Epithelial cell of proximal tubule (primary cell): Measurements from ENCODE around the gene SPDL1. TPM values are rescaled to one million over a fixed set of nuclear protein-coding genes. Genes with fewer than 3 reads are reported as not detected.

Experiments
- DNase-seq: peaks from one replicate; pipeline ENCODE4 v3.0.0-alpha.2; 2011; ENCODE audit warnings: low read depth
- H3K4me3 ChIP-seq: 2 replicates; pipeline ENCODE4 v1.5.1; 2011; ENCODE audit warnings: low read depth, mild to moderate bottlenecking, low read length
- CTCF ChIP-seq: conservative IDR thresholded peaks from 2 replicates; pipeline ENCODE4 v1.5.1; 2012; ENCODE audit warnings: low read depth, mild to moderate bottlenecking, low read length
- total RNA-seq: library from RNA; depleted of rRNA; stranded (reverse); fragments of >200 nt; gene quantifications from 2 replicates; pipeline ENCODE4 v1.2.3, GENCODE V29; 2015

Gene SPDL1
- total RNA-seq, 1 donor from 2014 or later, result 73.2 TPM

DNA sequence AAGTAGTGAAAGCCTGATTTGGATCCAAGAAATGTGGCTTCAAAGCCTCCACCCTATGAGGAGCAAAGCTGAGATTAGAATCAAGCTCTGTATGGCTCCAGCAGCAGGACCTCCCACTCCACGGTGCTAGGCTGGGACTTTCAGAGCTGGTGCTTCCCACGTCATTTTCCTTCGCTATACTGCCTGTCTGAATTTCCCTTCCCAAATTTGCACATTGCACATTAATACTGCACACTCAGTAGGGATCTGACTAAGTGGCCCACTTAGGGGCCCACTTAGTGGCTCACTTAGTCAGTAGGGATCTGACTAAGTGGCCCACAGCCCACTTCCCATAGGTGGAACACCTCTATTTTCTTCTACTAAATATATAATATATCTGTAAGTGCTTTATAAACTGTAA is 14.1 kb upstream of the SPDL1 start:
- DNase-seq, result no peak
- no peak overlapping the region for H3K4me3 ChIP-seq
- TF ChIP-seq CTCF, result no peak

DNA sequence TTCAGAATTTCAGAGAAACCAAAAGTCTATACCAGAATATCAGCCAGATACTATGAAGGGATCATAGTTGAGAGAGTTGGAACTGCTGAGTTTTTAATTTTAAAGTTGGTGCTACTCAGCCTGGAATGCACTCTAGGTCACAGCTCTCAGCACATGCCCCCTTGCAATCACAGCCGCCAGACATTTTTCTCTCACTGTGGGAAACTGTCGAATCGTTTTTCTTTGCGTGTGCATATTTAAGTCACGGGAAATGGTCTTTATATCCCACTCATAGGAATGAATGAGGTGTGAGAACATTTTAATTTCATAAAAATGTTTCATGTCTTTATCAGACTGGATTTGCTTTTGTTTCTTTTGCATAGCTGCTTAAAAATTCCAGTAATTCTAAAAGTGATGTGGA is 12.2 kb upstream of the SPDL1 start:
- H3K4me3 ChIP-seq, result no peak overlapping the region
- TF ChIP-seq CTCF, result no peak
- no peak for DNase-seq

- TF ChIP-seq CTCF, result no peak
- DNase-seq, result no peak
- H3K4me3 ChIP-seq, result no peak overlapping the region
Measured at GRCh38 chr5:169574134-169574646, 9.4 kb upstream of the SPDL1 start.

DNA sequence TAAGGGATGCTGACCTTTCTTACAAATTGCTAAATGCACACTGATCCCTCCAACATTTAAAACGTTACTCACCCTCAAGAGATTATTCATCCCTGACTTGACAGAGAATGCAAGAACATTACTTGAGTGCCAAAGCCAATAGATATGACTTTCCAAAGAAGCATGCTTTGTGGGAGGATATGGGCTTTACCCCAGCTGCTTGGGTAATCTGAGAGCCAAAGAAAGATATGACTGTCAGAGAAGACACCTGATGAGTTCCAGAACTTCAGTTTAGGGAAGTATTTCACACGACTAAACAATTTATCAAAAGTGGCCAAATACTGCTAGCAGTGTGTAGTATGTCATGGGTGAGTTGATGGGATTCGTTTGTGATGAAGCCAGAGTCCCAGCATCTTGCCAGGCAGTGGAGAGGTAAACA is 7.4 kb upstream of the SPDL1 start:
- TF ChIP-seq CTCF, result no peak
- peak; percentile 78 for DNase-seq
- no peak overlapping the region for H3K4me3 ChIP-seq

DNA sequence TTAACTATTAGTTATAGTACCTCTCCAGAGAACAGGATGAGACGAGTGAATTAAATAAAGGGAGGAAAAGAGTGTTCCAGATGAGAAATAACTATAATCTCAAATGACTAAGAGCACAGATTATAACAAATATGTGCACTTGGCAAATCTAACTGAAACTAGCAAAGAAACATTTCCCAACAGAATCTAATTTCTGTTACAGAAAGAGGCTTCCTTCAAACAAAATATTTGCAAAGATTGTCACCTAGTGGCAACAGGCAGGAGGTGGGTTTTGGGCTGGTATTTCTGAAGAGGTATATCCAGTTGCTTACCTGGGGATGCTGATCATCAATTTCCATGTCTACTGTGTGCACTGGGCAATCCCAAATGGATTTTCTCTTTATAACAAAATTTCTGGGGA is 5.6 kb upstream of the SPDL1 start:
- TF ChIP-seq CTCF, result peak; percentile 48
- H3K4me3 ChIP-seq, result no peak overlapping the region
- DNase-seq, result no peak

- H3K4me3 ChIP-seq, result no peak overlapping the region
- TF ChIP-seq CTCF, result no peak
- no peak for DNase-seq
Measured at GRCh38 chr5:169580964-169581363, 2.6 kb upstream of the SPDL1 start.

- H3K4me3 ChIP-seq, result no peak overlapping the region
- TF ChIP-seq CTCF, result peak; percentile 78
- DNase-seq, result no peak
Measured at GRCh38 chr5:169581580-169582227, 1.9 kb upstream of the SPDL1 start.
